ENCODE data around the gene ZFAND3. TPM values are rescaled to one million over a fixed set of nuclear protein-coding genes. Genes with fewer than 3 reads are reported as not detected.

Gene ZFAND3
- total RNA-seq, 1 donor from 2014 or later, result 81.8 TPM

GRCh38 chr6:37967651-37968050 is 148.1 kb downstream of the ZFAND3 start:
- intact Hi-C loops (cut with micrococcal nuclease), result no loop called here
- Histone ChIP-seq H3K4me1 (peaks cover 35% of the 10 kb centered on the region), H3K27ac (replicated peaks) (no peak overlapping the region), H3K36me3 (no peaks in the 10 kb centered on the region), H3K9me3 (replicated peaks) (peaks cover 7% of the 10 kb centered on the region), H3K27me3 (ENCODE audit: low read depth) (no peaks in the 10 kb centered on the region), H3K4me3 (no peak overlapping the region)
- DNase-seq, result no peak
- no peak for TF ChIP-seq CTCF (IDR thresholded peaks at IDR 0.05; ENCODE audit: borderline replicate concordance)

GRCh38 chr6:37971266-37971665 is 151.7 kb downstream of the ZFAND3 start:
- no peak overlapping the region for H3K4me3 ChIP-seq
- H3K27ac ChIP-seq (replicated peaks), result no peak overlapping the region
- no peak for DNase-seq
- H3K9me3 ChIP-seq (replicated peaks), result peaks cover 29% of the 10 kb centered on the region
- H3K27me3 ChIP-seq (ENCODE audit: low read depth), result no peaks in the 10 kb centered on the region
- TF ChIP-seq CTCF (IDR thresholded peaks at IDR 0.05; ENCODE audit: borderline replicate concordance), result no peak
- intact Hi-C loops (cut with micrococcal nuclease), result no loop called here
- peaks cover 33% of the 10 kb centered on the region for H3K4me1 ChIP-seq
- H3K36me3 ChIP-seq, result peaks cover 10% of the 10 kb centered on the region

- intact Hi-C loops (cut with micrococcal nuclease), result no loop called here
- Histone ChIP-seq H3K27ac (replicated peaks) (no peak overlapping the region), H3K27me3 (ENCODE audit: low read depth) (no peaks in the 10 kb centered on the region), H3K9me3 (replicated peaks) (peaks cover 29% of the 10 kb centered on the region), H3K4me3 (no peak overlapping the region), H3K36me3 (peaks cover 10% of the 10 kb centered on the region), H3K4me1 (peaks cover 32% of the 10 kb centered on the region)
- TF ChIP-seq CTCF (IDR thresholded peaks at IDR 0.05; ENCODE audit: borderline replicate concordance), result no peak
- DNase-seq, result peak; percentile 23
Observed at GRCh38 chr6:37971711-37972390, 152.3 kb downstream of the ZFAND3 start.

- no peak for DNase-seq
- Histone ChIP-seq H3K27ac (replicated peaks) (no peak overlapping the region), H3K4me1 (peaks cover 31% of the 10 kb centered on the region), H3K9me3 (replicated peaks) (peaks cover 22% of the 10 kb centered on the region), H3K4me3 (no peak overlapping the region), H3K36me3 (peaks cover 10% of the 10 kb centered on the region), H3K27me3 (ENCODE audit: low read depth) (no peaks in the 10 kb centered on the region)
- intact Hi-C loops (cut with micrococcal nuclease), result no loop called here
- no peak for TF ChIP-seq CTCF (IDR thresholded peaks at IDR 0.05; ENCODE audit: borderline replicate concordance)
Observed at GRCh38 chr6:37972994-37973757, 153.6 kb downstream of the ZFAND3 start.

DNA sequence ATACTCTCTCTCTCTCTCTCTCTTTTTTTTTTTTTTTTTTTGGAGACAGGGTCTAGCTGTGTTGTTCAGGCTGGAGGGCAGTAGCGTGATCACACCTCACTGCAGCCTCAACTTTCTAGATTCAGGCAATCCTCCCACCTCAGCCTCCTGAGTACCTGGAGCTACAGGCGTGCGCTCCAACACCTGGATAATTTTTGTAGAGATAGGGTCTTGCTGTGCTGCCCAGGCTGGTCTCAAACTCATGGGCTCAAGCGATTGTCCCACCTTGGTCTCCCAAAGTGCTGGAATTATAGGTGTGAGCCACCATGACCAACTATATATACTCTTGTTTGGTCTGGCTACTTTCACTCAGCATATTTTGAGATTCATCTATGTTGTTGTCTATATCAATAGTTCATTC is 154.9 kb downstream of the ZFAND3 start:
- no peak for DNase-seq
- Histone ChIP-seq H3K27me3 (ENCODE audit: low read depth) (no peaks in the 10 kb centered on the region), H3K4me1 (peaks cover 35% of the 10 kb centered on the region), H3K4me3 (no peak overlapping the region), H3K9me3 (replicated peaks) (peaks cover 22% of the 10 kb centered on the region), H3K27ac (replicated peaks) (no peak overlapping the region), H3K36me3 (peaks cover 10% of the 10 kb centered on the region)
- intact Hi-C loops (cut with micrococcal nuclease), result no loop called here
- no peak for TF ChIP-seq CTCF (IDR thresholded peaks at IDR 0.05; ENCODE audit: borderline replicate concordance)
